HG03095 (cell line): Measurements from ENCODE around the gene MMRN1.

Source experiments
- ATAC-seq: cut with Tn5 transposase; IDR thresholded peaks from one replicate; pipeline ENCODE4 v1.9.1; 2021; ENCODE audit warnings: moderate library complexity; ENCODE audit not compliant: unreplicated experiment

MMRN1 gene

GRCh38 chr4:89906777-89907521, 12.3 kb downstream of the MMRN1 start:
- no peak for ATAC-seq

DNA sequence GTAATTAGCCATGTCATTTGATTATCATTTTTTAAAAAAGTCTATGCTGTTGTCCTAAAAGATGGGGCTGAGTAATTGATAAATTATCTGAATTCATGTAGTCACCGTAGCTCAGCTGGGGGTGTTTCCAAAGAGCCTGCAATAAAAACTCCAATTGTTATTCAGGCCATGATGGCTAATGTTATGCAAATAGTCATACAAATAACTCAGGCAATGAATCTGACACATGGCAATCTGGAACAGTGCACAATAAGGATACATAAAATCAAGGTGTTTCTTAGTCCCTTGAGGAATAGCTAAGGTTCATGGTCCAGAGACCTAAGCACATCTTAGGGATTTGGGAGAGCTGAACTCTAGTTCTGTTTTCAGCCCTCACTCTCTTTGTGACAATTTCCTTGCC, 15.2 kb downstream of the MMRN1 start:
- ATAC-seq: no peak

DNA sequence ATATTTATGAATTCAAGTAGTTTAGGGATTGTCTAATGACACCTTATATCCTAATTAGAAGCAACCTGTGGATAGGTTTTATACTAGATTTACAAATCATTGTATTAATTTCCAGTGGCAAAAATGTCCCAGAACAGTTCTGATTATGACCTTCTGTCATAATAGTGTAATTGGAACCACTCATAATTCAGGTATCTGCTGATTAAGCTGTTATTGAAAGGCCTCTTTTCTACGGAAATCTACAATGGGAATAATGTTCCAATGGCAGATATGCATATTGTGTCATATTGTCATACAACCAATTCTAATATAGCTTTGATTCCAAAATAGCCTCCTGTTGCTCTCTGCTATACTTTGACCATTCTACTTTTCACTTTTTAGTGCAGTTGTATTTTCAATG, 19.0 kb downstream of the MMRN1 start:
- no peak for ATAC-seq

DNA sequence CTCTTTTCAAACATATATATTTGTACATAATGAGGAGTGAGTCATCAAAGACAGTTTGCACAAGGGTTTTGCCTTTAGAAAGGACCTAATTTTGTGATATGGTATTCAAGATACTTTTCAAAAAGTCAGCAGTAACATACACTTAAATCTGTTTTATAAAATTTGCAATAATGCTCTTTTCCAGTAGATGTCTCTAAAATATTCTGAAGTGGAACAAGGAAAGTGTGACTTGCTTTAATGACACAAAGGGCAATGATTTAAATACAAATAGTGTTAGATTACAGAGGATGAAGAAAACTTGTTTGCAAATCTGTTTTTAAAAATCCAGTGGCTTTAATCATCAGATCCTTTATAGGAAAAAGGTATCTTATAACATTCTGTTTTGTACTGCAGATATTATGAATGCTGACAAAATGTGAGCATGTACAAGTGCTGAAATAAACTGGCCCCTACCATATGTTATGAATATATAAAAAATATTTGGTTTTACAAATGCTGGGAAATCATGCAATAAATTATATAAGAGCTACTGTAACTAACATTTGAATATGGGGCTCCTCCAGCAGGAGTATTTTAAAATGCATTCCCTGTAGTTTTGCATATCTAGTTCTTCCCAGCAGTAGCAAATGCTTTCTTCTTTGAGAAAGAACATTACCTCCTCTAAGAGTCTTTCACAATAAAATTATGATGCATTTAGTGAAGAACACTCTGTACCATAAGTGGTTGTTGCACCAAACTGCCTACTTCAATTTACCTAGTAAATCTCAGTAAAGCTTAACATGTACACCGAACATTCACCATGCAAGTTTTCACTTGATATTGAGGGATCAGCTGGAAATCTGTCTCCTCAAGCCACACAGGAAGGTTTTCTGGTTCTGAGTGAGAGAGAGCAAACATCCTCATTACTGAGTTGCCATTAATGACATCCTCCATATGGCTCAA, 20.2 kb downstream of the MMRN1 start:
- no peak for ATAC-seq

DNA sequence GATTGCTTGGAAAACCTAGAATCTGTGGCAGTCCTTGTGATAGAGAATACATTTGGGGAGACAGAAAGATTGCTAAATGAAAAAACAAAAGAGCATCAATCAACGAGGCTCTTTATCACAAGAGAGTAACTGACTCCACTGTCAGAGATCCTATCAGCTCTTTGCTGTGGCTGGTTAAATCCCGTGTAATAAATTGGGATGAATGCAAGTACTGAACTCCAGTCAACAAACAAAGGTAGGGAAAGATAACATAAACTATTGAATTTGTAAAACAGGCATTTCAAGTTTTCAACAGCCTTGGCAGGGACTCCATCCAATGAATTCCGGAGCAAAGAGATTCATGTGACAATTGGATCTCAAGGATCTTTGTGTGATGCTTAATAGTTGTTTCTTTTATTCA, 21.3 kb downstream of the MMRN1 start:
- ATAC-seq: no peak

DNA sequence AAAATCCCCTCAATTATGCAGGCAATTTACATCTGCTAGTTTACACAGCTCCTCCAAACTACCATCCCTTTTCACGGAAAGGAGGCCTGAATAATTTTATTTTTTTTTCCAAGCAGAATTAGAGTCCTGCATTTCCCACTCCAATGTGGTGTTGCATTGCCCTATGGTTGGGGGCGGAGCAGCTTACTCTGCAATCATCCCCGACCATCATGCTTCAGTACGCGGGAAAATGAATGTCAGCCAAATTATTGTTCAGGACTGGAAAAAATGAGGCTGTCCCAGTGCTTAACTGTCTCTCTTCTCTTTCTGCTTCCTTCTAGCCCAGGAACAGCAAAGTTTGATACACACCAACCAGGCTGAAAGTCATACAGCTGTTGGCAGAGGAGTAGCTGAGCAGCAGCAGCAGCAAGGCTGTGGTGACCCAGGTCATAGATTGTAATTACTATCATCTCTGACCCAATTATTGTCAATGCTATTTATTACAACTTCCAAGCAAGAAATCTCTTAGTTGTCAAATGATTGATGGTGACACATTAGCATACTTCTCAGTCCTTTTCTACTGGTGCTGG, 28.3 kb downstream of the MMRN1 start:
- no peak for ATAC-seq

GRCh38 chr4:89928838-89929237, 34.2 kb downstream of the MMRN1 start:
- ATAC-seq: no peak

DNA sequence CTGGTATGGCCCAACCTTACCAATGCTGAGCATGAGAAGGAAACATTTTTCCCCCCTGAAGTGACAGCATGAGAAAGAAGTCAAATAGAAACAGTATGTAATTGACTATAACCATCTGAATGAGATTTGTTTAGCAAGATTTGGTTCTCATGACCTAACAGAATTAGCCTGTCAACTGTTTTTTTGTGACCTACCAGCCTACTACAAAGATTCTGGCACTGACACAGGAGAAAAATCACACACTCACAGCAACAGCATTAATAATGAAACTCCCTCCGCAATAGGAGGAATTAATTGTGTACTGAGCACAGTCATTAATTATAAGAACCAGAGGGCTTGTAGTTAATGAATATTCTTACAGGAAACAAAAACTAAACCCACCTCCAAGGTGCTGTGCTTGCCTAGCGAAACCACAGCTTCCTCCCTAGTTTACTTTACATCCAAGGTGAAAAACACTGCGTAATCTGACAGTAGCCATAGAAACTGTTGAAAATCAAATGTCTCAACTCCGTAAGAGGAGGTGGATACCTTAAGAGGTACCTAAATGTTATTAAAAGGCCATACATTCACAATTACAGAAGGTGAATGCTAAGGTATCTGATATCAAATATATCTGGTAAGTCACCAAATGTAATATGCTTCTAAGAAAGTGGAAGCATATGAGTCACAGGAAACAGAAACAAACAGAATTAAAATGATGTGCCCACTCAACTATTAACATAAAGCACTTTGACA, 34.9 kb downstream of the MMRN1 start:
- ATAC-seq: peak; percentile 73

- ATAC-seq: no peak
These were observed 44.9 kb downstream of the MMRN1 start for GRCh38 chr4:89939546-89939945.

- no peak for ATAC-seq
These were observed 45.3 kb downstream of the MMRN1 start for GRCh38 chr4:89939994-89940393.

- ATAC-seq: no peak
These were observed 48.2 kb downstream of the MMRN1 start for GRCh38 chr4:89942811-89943210.

DNA sequence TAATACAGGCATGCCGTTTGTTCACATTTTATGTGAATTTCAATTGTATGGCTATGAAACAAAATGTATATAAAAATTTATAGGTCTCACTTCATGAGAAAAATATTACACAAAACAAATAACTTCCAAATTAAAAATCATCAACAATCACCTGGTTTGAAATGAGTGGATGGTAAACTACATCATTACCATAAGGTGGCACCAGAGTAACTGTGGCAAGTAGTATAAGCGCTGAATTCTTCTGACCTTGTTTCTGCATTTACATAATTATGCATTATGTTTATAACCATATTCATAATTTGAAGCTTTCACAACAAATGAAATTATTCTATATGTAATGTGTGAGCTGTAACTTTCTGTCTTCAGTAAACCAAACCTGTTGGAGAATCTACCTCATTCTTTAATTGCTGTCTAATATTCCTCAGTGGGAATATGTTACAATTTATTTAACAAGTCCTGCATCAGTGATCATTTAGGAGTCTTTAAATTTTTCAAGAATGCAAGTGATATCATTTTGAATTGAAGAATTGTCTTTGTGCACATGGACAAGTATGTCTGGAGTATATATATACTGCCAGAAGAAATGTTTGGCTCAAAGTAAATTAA, 55.2 kb downstream of the MMRN1 start:
- no peak for ATAC-seq

GRCh38 chr4:89952458-89952857, 57.8 kb downstream of the MMRN1 start:
- ATAC-seq: no peak

DNA sequence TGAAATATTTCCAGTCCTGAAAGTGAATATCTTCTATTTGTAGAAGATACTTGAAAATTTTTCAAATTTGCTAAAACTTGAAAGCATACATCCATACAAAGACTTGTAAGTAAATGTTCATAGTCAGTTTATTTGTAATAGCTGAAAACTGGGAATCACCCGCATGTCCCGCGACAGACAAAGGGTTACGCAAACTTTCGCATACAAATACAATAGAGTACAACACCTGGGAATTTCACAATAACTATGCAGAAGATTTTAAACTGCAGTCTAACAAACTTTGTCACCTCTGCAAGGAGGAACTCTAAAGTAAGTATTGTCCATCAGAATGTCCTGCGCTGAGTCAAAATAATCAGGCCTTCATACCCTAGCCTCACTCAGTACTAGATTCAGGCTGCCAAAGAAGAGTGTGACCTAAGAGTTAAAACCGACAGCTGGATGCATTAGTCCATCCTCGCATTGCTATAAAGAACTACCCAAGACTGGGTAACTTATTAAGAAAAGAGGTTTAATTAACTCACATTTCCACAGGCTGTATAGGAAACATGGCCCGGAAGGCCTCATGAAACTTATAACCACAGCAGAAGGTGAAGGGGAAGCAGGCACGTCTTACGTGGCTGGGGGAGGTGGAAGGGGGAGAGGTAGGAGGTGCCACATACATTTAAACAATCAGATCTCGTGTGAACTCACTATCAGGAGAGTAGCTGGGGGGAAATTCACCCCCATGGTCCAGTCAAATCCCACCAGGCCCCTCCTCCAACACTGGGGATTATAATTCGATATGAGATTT, 60.4 kb downstream of the MMRN1 start:
- no peak for ATAC-seq

DNA sequence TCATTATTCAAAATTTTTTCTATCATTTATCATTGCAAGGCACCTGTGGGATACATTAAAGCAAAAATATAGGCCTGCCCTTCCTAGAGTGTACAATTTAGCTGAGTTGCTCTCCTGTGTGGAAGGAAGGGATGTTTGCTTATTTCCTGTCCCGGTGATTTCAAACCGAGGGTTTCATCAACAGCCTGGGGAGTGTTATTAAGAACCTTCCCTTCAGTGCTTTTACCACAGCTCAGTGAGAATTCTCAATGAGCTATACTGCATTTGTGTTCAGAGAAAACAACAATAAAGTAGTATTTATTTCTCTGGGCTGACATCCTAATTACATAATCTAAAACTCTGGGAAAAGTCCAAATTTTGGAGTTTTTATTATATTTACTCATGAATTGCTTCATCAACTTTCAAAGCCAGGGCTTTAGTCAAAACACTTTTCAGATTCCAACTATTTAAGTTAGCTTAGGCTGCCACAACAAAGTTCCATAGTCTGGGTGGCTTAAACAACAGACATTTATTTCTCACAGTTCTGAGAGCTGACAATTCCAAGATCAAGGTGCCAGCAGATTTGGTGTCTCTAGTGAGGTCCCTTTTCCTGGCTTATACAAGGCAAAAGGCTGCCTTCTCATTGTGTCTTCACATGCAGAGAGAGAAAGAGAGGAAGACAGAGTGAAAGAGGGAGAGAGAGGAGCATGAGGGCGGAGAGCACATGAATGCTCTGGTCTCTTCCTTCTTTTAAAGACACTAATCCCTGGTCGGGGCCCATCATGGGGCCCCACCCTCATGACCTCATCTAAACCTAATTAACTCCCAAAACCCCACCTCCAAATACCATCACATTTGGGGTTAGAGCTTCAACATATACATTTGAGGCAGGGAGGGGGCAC, 62.6 kb downstream of the MMRN1 start:
- no peak for ATAC-seq

DNA sequence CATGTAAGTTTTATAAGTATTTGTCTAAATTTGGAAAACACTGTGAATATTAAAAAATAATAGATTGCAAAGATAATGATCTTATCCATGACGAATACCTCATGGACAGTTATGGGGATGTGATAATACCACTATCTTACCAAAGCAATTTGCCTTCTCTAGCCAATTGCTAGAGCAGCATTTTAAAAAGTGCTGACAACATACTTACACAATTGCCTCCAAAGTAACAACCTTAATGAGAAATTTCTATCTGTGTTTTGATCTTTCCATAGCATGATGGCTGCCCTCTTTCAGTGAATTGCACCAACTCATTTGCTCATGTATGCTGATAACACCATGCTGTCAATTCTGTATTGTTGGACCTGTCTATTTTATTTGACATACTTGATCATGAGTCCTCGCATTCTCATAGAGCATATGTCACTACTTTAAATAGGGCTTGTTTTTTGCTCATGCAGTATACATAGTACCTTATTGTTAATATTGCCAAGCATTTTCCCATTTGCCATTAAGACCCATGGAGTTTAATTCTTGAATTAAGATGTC, 87.2 kb downstream of the MMRN1 start:
- ATAC-seq: no peak

GRCh38 chr4:89988268-89988667, 93.6 kb downstream of the MMRN1 start:
- no peak for ATAC-seq

DNA sequence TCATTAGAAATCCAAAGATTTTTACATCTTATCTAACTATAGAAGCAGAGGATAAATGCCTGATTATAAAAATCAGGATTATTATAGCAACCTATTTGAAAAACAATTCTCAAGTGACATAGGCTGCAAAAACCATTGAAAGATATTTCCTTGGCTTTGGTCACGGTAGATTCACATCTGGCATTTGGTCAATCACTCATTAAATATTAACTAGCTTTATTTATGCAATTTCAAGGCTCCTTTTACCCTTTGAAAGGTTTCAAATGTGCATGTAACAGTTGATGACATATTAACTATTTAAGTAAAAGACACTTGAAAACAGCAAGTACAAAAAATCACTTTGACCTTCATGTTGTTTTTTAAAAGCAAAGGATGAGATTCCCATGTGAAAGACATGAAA, 98.1 kb downstream of the MMRN1 start:
- ATAC-seq: no peak
